Activated CD4-positive, alpha-beta T cell treated with anti-CD3 and anti-CD28 coated beads, Interleukin-2, Interleukin-6, amounts not matched to agents 100 ng/mL and 50 ng/mL, durations not matched to agents 16 hours and 8 hours (primary cell): ENCODE measurements around the gene PAN3.
A peak's percentile ranks its signal among the peaks of the same experiment; 100 is the strongest.
"Not testable (repeated sequence)": the region's sequence is repeated elsewhere in the genome, so short reads cannot be mapped to it uniquely, and the experiment has no call there.

ENCODE experiments used
- DNase-seq: peaks from one replicate; pipeline ENCODE4 v3.0.0-alpha.2; 2020

Gene PAN3, protein sequence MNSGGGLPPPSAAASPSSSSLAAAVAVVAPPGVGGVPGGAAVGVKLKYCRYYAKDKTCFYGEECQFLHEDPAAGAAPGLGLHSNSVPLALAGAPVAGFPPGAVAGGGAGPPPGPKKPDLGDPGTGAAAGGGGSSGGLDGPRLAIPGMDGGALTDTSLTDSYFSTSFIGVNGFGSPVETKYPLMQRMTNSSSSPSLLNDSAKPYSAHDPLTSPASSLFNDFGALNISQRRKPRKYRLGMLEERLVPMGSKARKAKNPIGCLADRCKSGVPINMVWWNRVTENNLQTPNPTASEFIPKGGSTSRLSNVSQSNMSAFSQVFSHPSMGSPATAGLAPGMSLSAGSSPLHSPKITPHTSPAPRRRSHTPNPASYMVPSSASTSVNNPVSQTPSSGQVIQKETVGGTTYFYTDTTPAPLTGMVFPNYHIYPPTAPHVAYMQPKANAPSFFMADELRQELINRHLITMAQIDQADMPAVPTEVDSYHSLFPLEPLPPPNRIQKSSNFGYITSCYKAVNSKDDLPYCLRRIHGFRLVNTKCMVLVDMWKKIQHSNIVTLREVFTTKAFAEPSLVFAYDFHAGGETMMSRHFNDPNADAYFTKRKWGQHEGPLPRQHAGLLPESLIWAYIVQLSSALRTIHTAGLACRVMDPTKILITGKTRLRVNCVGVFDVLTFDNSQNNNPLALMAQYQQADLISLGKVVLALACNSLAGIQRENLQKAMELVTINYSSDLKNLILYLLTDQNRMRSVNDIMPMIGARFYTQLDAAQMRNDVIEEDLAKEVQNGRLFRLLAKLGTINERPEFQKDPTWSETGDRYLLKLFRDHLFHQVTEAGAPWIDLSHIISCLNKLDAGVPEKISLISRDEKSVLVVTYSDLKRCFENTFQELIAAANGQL

DNA sequence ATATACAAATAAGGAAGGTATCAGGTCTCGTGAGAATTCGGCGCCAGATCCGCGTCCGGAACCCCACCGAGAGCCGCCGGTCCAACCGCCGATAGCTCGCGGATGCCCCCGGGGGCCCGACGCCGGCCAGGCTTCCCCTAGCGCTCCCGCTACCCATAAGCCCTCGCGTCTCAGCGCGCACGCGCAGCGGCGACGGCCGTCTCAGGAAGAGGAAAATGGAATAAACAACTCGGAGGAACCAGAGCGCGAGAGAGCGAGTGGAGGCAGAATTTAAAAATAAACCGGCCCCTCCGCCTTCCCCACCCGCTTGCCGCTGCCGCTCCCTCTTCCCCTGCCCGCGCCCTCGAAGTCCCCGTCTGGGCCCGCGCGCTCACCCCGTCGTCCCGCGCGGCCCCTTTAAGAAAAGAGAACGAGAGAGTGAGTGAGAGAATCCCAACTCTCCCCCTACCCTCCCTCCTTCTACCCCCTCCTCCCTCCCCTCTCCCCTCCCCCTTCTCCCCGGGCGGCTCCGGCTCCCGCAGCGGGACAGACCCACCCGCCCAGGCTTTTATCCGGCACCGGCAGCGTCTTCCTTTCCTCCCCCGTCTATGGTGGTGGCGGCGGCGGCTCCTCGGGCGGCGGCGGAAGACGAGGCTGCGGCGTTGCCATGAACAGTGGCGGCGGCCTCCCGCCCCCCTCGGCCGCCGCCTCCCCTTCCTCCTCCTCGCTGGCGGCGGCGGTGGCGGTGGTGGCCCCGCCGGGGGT is at the start of gene PAN3:
PAN3 (plus strand) TSS at position 534 of the 744 bp plus-strand sequence; CDS start at position 647, 113 bp downstream.
- peak; percentile 94 for DNase-seq

DNA sequence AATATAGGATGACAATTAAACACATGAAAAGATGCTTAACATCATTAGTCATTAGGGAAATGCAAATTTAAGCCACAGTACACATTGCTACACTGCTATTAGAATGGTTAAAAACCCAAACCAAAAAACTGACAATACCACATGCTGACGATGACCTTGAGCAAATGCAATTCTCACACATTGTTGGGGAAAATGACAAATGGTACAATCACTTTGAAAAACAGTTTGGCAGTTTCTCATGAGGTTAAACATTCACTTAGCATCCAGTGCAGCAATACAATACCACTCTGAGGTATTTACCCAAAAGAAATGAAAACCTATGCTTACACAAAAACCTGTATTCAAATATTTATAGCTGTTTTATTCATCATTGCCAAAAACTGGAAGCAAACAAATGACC is 49.3 kb upstream of the PAN3 start:
- no peak for DNase-seq

DNA sequence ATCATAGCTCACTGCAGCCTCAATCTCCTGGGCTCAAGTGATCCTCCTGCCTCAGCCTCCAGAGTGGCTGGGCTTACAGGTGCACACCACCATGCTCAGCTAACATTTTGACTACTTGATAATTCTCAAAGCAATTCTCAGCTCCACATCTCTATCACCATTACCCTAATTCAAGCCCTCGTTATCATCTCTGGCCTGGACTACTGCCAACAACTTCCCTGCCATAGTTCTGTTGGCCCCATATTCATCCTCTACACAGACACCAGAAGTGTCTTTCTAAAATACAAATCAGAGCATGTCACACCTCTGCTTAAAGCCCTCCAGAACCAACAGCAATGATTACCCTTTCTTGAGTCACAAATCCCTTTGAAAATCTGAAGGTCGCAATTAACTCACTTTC is 45.9 kb upstream of the PAN3 start:
- no peak for DNase-seq

DNA sequence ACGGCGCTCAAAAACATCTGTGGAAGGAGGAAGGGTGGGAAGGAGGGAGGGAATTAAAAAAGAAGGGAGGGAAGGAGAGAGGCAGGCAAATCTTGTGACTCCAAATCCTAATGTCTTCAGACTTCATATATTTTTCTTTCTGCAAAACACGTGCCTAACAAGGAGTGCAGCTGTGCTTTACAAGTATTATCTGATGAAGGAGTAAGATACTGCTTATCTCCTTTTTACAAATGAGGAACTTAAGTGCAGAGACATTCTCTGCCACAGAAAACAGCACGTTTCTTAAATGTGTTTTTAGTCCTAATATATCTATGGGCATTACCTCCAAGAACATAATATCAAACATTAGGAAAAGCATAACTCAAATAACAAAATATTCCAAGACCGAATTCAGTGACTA is 44.5 kb upstream of the PAN3 start:
- DNase-seq, result no peak

DNA sequence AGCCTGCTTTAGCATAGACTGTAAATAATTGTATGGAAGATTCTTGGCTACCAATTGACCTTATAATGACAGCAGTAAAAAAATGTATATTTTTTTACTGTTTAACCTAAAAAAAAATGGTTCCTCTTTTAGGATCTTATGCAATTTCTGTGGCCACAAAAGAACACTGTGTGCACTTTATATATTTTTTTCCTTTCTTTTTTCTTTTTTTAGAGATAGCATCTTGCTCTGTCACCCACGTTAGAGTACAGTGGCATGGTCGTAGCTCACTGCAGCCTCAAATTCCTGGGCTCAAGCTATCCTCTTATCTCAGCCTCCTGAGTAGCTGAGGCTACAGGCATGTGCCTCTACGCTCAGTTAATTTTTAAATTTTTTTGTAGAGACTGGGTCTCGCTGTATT is 44.0 kb upstream of the PAN3 start:
- no peak for DNase-seq

DNA sequence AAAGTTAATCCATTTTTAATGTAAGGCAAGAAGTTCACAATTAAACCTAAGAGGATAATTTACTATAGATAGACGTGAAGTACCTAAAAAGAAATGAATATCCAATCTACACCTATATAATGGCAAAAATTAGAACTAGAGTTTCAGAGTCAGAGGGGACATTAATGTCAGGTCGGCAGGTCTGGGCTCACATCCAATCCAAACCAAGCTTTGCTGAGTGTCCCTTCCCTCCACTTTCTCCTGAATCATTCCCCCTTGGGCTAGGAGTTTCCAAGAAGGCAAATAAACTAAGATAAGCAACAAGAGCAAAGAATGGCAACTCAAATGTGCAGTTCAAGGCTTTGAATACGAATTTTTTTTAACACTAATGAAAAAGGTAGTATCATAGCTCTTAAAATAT is 40.8 kb upstream of the PAN3 start:
- no peak for DNase-seq

DNA sequence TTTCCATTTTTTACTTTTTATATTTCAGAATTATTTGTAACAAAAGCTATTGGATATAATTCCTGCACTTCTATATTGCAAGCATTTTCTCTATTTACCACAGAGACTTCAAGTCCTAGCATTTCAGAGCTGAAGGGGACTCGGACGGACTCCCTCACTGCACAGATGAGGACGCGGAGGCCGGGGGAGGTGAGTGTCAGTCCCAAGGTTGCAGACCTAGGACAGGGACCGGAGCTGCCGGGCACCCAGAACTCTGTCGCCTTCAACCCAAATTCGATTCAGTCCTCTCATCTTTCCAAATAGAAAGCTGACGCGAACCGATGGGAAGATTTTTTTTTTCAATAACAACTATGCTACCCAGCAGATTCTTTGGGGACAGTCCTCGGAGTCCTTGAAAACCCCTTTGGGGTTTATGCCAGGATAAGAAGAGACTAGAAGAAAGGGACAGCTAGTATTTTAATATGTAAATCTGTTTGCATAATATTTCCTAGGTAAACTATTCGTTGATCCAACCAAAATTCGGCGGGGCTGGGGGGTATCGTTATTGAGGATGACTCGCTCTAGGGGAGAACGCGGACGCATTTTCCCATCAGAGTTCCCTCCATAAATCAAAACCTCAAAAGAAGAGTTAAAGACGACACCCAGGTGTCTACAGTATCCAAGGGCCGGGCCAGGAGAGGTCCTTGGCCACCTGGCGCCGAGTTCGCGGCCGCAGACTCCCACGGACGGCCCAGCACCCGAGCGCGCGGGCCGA is 38.8 kb upstream of the PAN3 start:
- DNase-seq, result no peak

DNA sequence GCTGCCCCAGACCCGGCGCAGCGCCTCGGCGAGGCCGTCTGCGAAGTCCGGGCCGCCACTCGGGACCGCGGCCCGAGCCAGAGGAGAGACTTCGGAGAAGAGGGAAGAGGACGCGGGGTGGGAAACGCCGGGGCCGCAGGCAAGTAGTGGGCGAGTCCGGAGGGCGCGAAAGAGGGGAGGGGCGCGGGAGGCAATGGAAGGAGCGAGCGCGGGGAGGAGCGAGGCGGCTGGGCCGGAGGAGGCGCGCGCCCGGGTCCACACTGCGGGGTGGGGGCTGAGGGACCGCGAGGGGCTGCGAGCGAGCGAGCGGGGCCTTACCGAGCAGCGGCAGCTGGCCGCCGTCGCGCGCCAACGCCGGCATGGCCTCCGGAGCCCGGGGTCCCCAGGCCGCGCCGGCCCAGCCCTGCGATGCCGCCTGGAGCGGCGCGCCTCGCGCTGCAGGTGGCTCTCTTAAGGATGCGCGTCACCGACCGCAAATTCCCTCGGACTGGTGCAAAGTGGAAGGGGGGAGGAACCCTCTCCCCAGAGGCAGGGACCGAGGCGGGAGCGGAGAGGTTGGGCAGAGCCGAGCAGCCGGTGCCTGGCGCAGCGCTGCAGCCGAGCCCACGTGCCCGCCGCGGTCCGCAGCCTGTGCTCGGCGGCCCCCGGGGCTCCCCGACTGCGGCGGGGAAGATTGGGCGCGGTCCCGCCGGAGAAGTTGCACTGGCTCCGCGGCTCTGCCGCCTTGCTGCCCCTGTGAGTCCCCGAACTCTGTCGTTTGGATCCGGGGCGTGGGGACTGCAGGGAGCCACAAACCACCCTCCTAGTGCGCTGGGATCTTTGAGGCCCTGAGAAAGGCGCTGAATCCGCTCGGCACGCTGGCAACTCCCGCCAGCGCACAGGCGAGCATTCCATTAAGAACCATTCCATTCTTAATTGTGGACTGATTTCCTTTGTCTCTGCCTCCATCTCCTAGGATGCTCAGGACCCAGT is 37.9 kb upstream of the PAN3 start, which contains the start of gene FLT3:
FLT3 (minus strand) TSS at position 427 of the 972 bp plus-strand sequence; CDS start at position 361, 66 bp downstream.
- DNase-seq, result peak; percentile 56

DNA sequence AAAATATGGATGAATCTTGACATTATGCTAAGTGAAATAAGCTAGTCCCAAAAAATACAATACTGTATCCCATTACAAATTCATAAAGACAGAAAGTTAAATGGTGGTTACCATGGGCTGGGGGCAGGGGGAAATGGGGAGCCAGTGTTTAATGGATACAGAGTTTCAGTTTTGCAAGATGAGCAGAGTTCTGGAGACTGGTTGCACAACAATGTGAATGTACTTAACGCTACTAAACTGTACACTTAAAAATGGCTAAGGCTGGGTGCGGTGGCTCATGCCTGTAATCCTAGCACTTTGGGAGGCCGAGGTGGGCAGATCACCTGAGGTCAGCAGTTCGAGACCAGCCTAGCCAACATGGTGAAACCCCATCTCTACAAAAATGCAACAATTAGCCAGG is 36.5 kb upstream of the PAN3 start:
- not testable (repeated sequence) for DNase-seq

DNA sequence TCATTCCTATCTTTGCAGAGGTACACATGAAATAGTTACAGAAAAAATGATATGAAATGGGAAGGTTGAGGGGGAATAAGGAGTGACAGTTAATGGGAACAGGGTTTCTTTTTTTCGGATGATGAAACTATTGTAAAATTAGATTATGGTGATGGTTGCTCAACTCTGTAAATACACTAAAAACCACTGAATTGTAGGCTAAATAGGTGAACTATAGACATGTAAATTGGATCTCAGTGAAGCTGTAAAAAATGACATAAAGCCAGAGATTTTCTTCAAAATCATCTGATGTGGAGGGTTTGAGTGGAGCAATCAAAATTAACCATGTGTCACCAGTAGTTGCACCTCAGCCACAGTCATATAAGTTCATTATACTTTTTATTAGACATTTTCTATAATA is 31.4 kb upstream of the PAN3 start:
- DNase-seq, result no peak

DNA sequence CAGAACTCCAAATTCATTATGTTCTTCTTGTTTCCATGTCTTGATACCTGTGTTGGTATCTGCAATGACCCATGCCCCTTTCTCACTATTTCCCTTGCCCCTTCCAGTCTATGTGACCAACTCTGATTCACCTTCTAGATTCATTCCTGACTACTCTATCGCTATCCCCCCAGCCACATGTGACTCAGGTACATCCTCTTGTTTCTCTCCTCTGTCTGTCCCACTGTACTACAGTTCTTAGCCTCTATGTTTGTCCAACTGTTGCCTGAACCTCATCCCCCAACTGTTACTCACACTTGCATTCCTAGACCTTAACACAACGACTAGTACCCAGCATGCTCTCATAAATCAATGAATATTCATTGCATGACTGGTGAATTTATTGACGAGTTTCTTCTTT is 27.9 kb upstream of the PAN3 start:
- no peak for DNase-seq

DNA sequence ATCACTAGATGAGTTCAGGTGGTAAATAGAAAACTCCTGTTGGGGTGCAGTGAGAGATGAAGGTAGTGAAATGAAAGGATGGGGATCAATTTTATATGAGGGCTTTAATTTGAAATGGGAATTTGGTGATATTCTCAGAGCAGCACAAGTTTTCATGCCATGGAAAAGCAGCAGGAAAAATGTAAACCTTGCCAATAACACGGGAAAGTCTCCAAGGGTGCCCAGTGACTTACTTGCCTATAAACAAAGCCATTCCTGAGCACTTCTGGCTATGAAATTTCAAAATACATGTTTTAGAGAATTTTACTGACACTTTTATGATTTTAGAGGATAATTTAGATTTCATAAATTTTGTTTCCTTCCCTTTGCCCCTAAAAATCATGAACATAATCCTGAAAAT is 21.6 kb upstream of the PAN3 start:
- DNase-seq, result no peak

DNA sequence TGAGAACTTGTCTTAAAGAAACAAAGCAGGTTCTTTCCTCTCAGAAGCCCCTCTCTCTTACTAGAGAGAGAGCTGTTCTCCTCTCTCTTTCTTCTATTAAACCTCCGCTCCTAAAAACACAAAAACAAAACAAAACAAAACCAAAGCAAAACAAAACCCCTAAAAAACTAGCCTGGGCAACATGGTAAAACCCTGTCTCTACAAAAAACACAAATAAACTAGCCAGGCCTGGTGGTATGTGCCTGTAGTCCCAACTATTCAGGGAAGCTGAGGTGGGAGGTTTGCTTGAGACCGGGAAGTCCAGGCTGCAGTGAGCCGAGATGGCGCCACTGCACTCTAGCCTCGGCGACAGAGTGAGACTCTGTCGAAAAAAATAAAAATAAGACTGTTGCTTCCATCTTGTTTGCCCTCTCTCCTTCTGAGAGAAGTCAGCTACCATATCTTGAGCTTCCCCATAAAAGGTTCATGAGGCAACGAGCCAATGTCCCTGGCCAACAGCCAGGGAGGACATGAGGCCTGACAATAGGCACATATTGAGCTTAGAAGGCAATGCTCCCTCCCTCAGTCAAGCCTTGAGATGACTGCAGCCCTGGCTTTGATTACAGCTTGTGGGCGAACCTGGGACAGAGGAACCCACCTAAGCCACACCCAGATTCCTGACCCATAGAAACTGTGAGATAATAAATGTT is 20.5 kb upstream of the PAN3 start:
- no peak for DNase-seq

DNA sequence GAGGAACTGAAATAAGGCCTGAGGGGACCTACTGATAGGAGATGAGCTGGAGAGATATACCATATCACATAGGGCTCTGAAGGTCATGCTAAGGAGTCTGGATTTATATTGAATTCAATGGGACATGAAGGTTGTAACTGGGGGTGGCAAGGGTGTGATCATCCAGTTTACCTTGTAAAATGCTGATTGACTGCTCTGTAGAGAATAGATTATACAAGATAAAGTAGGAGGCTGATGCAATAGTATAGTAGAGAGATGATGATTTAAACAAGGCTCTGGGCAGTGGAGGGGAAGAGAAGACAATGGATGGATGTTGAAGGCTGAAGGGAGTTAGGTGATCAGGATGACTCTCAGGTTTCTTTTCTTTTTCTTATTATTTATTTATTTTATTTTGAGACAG is 18.0 kb upstream of the PAN3 start:
- no peak for DNase-seq

DNA sequence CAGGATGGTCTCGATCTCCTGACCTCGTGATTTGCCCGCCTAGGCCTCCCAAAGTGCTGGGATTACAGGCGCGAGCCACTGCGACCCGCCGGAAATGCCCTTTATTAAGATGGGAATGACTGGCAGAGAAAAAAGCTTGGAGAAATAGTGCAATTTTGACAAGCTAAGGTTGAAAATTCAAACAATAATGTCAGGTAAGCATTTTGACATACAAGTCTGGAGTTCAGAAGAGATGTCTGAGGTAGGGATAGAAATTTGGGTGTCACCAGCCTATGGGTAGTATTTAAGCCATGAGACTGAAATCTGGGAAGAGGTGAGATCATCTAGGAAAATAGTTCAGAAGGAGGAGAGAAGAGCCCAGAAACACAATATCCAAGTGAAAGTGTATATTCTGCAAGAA is 17.1 kb upstream of the PAN3 start:
- no peak for DNase-seq

DNA sequence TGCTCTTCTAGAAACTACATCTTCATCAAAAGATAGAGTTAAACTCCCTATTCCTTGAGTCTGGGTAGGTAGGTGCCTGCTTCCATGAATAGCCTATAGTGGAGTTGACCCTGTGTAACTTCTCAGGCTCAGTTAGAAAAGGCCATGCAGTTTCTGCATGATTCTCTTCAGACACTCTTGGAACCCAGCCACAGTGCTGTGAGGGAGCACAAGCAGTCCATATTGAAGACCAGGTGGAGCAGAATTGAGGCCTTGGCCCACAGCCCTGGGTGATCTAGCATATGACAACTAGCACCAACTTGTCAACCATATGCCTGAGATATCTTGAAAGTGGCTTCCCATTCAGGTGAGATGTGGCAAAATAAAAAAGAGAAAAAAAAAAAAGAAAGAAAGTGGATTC is 10.3 kb upstream of the PAN3 start:
- DNase-seq, result no peak

DNA sequence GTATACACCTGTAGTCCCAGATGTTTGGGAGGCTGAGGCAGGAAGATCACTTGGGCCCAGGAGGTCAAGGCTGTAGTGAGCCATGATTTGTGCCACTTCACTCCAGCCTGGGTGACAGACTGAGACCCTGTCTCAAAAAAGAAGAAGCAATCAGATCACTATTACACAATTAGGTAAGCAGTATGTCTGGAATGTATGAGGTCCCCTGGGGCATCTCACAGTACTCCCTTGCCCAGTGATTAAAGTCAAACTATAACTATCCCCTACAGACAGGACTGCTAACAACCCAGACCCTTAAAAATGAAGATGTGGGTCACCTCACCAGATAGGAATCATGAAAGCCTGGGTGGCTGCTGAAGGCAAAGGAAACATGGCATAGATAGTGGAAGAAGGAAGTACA is 9.4 kb upstream of the PAN3 start:
- DNase-seq, result no peak

DNA sequence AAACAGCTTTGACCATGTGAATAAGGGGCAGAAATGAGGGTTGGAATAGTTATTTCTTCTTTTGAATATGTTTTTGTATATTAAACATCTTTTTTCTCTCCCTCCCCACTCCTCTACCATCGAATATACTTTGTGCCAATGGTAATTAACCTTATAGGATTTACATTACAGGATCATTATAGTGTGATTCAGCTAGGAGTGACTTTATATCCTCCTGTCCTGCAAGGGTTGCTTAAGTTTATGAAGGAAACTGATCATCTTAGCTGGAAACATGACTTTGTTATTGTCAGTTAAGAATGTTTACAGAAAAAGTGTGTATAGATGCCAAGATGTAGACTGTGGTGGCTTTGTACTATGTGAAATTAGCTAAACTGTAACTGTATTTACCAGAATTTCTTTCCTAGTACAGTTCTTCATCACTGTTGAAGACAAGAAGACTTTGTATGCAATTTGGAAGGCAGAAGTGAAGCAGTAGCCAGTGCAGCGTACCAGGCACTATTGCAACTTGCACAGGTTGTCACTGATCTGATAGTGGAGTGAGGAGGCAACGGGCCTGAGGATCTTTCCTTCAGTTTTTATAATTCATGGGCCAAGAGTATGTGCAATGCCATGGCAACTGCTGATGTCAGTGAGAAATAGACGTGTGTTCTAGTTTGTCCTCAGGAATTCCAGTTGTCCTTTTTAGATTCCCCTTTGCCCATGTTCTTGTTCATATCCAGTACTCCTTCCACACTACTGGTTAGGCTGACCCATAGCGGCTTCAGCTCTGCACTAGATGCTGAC is 8.2 kb upstream of the PAN3 start:
- no peak for DNase-seq

DNA sequence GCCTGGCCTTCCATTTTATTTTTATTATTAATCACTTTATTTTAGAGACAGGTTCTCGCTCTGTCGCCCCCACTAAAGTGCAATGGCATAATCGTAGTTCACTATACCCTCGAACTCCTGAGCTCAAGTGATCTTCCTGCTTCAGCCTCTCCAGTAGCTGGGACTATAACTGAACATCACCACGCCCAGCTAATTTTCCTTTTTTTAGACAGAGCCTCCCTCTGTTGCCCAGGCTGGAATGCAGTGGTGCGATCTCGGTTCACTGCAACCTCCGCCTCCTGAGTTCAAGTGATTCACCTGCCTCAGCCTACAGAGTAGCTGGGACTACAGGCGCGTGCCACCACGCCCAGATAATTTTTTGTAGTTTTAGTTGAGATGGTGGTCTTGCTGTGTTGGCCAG is 6.7 kb upstream of the PAN3 start:
- DNase-seq, result no peak

DNA sequence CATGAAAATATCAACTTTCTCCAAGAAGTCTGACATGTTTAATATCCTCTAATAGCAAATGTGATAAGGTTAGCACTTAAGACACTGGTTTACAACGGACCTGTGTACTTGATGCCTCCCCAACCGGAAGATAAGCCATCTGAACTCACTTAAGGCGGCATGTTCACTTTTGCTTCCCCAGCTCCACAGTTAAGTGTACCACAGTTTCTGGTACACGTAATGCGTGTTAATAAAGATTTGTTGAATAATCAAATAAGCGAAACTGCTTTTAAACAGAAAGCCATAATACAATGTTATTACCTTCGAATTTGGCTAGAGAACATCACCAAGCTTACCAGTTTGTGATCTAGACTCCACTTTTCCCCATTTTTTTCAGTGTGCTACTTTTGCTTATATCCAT is 1.4 kb upstream of the PAN3 start:
- peak; percentile 23 for DNase-seq
